K562 (cell line): ENCODE measurements around the gene COL4A4. TPM values are rescaled to one million over a fixed set of nuclear protein-coding genes. Genes with fewer than 3 reads are reported as not detected.

Experiments used
- ATAC-seq: fragments of 200-7000 bp; cut with Tn5 transposase; 3 replicates; pipeline ENCODE4 v1.9.1; 2020; ENCODE audit warnings: moderate library complexity
- BruUV-seq: library from RNA; stranded (reverse); fragments of 400-500 nt; replicated peaks from 2 replicates; lab custom pipeline; 2021; lab: Mats Ljungman, UMichigan
- CTCF ChIA-PET: fragments of 300-600 bp; formaldehyde crosslinking; extraction: SDS; loops from one replicate; lab custom pipeline; 2021; ENCODE audit warnings: low intra/inter-chr PET ratio; lab: Yijun Ruan, JAX
- POLR2A ChIA-PET: fragments of 300-600, 350-650 bp; sonication (Branson Sonifier 250); formaldehyde crosslinking; extraction: SDS; loops from one replicate; lab custom pipeline; 2021; ENCODE audit warnings: antibody characterized with exemption, inconsistent platforms; lab: Yijun Ruan, JAX
- DNase-seq, 4 experiments: peaks; one replicate each; pipeline versions ENCODE4 v3.0.0 to v3.0.0-alpha.2; 2011 to 2018; ENCODE audit warnings: low spot score in 3 of 4, mixed read lengths in 3 of 4; ENCODE audit errors: extremely low read depth in 1 of 4
- FAIRE-seq: peaks from 2 replicates; lab custom pipeline; 2011; peaks lifted over from hg19 to GRCh38; lab: Jason Lieb, UNC
- H2AFZ ChIP-seq: 2 replicates; pipeline ENCODE4 v1.6.0; 2011; ENCODE audit warnings: low read depth, low read length, control low read depth, inconsistent platforms
- H3K27ac ChIP-seq: fragments of 200-600 bp; 3 replicates; pipeline ENCODE4 v1.8.0; 2011; ENCODE audit warnings: low read depth, mild to moderate bottlenecking, control low read depth, inconsistent platforms, low read length, moderate library complexity, mixed read lengths; ENCODE audit errors: extremely low read depth
- H3K27me3 ChIP-seq, 2 experiments: fragments of 300-600 bp in 1 of 2; 2 replicates in 1 of 2; 3 replicates in 1 of 2; pipeline versions ENCODE4 v1.6.0 to v1.8.0; 2011; ENCODE audit warnings: inconsistent platforms in 2 of 2, low read length in 2 of 2, mild to moderate bottlenecking in 1 of 2, mixed read lengths in 1 of 2, moderate library complexity in 1 of 2; ENCODE audit not compliant: control insufficient read depth in 2 of 2, insufficient read depth in 2 of 2
- H3K36me3 ChIP-seq: fragments of 300-600 bp; 3 replicates; pipeline ENCODE4 v1.8.0; 2011; ENCODE audit warnings: mild to moderate bottlenecking, low read length, inconsistent platforms; ENCODE audit not compliant: control insufficient read depth, insufficient read depth
- H3K4me1 ChIP-seq, 2 experiments: fragments of 200-600 bp in 1 of 2; replicated peaks in 1 of 2; 2 replicates in 1 of 2; 3 replicates in 1 of 2; pipeline versions ENCODE4 v1.5.1 to v1.8.0; 2011; ENCODE audit warnings: inconsistent platforms in 2 of 2, low read length in 2 of 2, mild to moderate bottlenecking in 1 of 2, mixed read lengths in 1 of 2, moderate library complexity in 1 of 2; ENCODE audit not compliant: control insufficient read depth in 2 of 2, insufficient read depth in 2 of 2
- H3K4me2 ChIP-seq: 2 replicates; pipeline ENCODE4 v1.6.1; 2011; ENCODE audit warnings: low read length, control low read depth, inconsistent platforms, mixed read lengths; ENCODE audit not compliant: insufficient read depth
- H3K4me3 ChIP-seq: fragments of 200-600 bp; sonication (generic), shearing (Covaris generic); 2 replicates; pipeline ENCODE4 v1.5.1; 2016; ENCODE audit warnings: control low read depth, inconsistent platforms
- H3K79me2 ChIP-seq: fragments of 200-600 bp; 3 replicates; pipeline ENCODE4 v1.8.0; 2011; ENCODE audit warnings: low read length, inconsistent platforms; ENCODE audit not compliant: control insufficient read depth, insufficient read depth
- H3K9ac ChIP-seq, 2 experiments: 2 replicates each; pipeline versions ENCODE4 v1.6.0 to v1.6.1; 2011; ENCODE audit warnings: low read depth in 2 of 2, low read length in 2 of 2, control low read depth in 1 of 2, inconsistent platforms in 1 of 2, mild to moderate bottlenecking in 1 of 2, mixed read lengths in 1 of 2; ENCODE audit not compliant: insufficient read depth in 1 of 2
- H3K9me1 ChIP-seq: one replicate; pipeline ENCODE4 v1.6.0; 2011; ENCODE audit warnings: inconsistent platforms, mild to moderate bottlenecking, low read length, moderate library complexity; ENCODE audit not compliant: control insufficient read depth, insufficient read depth
- H3K9me3 ChIP-seq: replicated peaks from 2 replicates; pipeline ENCODE4 v1.5.1; 2011; ENCODE audit warnings: low read depth, low read length, inconsistent platforms; ENCODE audit not compliant: control insufficient read depth, insufficient read depth
- H4K20me1 ChIP-seq: replicated peaks from 2 replicates; pipeline ENCODE4 v1.6.1; 2011; ENCODE audit warnings: low read length, inconsistent platforms, mixed read lengths; ENCODE audit not compliant: control insufficient read depth, insufficient read depth
- C11orf30 ChIP-seq: fragments of 450-650 bp; IDR thresholded peaks from 2 replicates; pipeline ENCODE4 v1.6.1; 2016; ENCODE audit warnings: low read depth, mild to moderate bottlenecking
- CREM ChIP-seq: IDR thresholded peaks from 2 replicates; pipeline ENCODE4 v1.6.1; 2014; ENCODE audit warnings: antibody characterized with exemption, low read depth
- EZH2 ChIP-seq: IDR thresholded peaks from 2 replicates; pipeline ENCODE4 v1.6.1; 2012; ENCODE audit warnings: low read depth, mild to moderate bottlenecking, inconsistent platforms, low read length, borderline replicate concordance
- HMG20B ChIP-seq: fragments of 250-450 bp; sonication (Bioruptor Pico); IDR thresholded peaks from 2 replicates; pipeline ENCODE4 v1.5.0; 2021; ENCODE audit warnings: mild to moderate bottlenecking
- PURB ChIP-seq: sonication (generic); formaldehyde crosslinking; IDR thresholded peaks from 2 replicates; pipeline ENCODE4 v1.9.0; 2021; ENCODE audit warnings: low read depth, mild to moderate bottlenecking, missing genetic modification reagents
- ZNF316 ChIP-seq: fragments of 450-650 bp; IDR thresholded peaks from 2 replicates; pipeline ENCODE4 v1.6.1; 2016
- ZNF561 ChIP-seq: fragments of 450-650 bp; formaldehyde crosslinking; conservative IDR thresholded peaks from 2 replicates; pipeline ENCODE4 v1.4.0; 2020; ENCODE audit warnings: mild to moderate bottlenecking, moderate library complexity
- WGBS: fragments of 100-300 bp; shearing (Covaris generic); methylation state at CpG from one replicate; pipeline ENCODE4 v1.1.6; 2016; ENCODE audit warnings: low coverage, mixed read lengths; ENCODE audit not compliant: insufficient coverage; ENCODE audit errors: missing lambda C conversion rate; 5-methylcytosine and 5-hydroxymethylcytosine counted together
- in situ Hi-C: fragments of 300-500 bp; cut with MboI; formaldehyde crosslinking; loops from 4 replicates; pipeline ENCODE4 v1.15.0; 2018; ENCODE audit warnings: inconsistent platforms, mixed read lengths
- intact Hi-C: fragments of 100-400 bp; cut with micrococcal nuclease; formaldehyde crosslinking; loops from 2 replicates; pipeline ENCODE4 v1.14.2; 2022
- polyA plus RNA-seq, 8 experiments: library from polyadenylated mRNA; depleted of rRNA in 4 of 8; stranded (reverse) in 5 of 8; unstranded in 3 of 8; fragments of >200 nt; fragmentation: Nextera tagmentation in 2 of 8; fragmentation: Illumina TruSeq in 1 of 8; extraction: Ambion mirVana in 2 of 8; extraction: Trizol in 1 of 8; gene quantifications; 2 replicates each; pipeline versions ENCODE4 v1.2.1 to v1.2.3, GENCODE V29; 2011 to 2014; ENCODE audit warnings: inconsistent platforms in 1 of 8, missing spikeins in 1 of 8
- total RNA-seq, 7 experiments: library from RNA; depleted of rRNA in 6 of 7; stranded (reverse); fragments of >200 nt in 6 of 7; fragmentation: Illumina TruSeq in 2 of 7; extraction: Trizol in 2 of 7; gene quantifications; 2 replicates each; pipeline versions ENCODE4 v1.2.1 to v1.2.3, GENCODE V29; 2011 to 2021; ENCODE audit warnings: low replicate concordance in 1 of 7
- TF ChIP-seq, protein P1 (sequence below), 2 experiments: fragments of 450-650 bp in 1 of 2; sonication (generic) in 1 of 2; formaldehyde crosslinking in 1 of 2; IDR thresholded peaks; 2 replicates each; pipeline versions ENCODE4 v1.7.1 to v1.9.0; 2016 to 2022; ENCODE audit warnings: inconsistent platforms in 1 of 2, mild to moderate bottlenecking in 1 of 2, missing genetic modification reagents in 1 of 2
- TF ChIP-seq, protein P2 (sequence below): fragments of 250-450 bp; sonication (Bioruptor Pico); IDR thresholded peaks from 2 replicates; pipeline ENCODE4 v1.5.0; 2021

Gene COL4A4
- total and polyA plus RNA-seq, 9 of the 15 experiments (the other 6 are each of a cell fraction or from before 2014, with no cell fraction given) = under 0.01 to 0.01 TPM; not detected in 7

GRCh38 chr2:226995625-226996041 lies 168.4 kb downstream of the COL4A4 start:
- in situ Hi-C loops = no loop called here
- ChIA-PET POLR2A (no interaction called here), CTCF (no interaction called here)
- Histone ChIP-seq H3K4me1 (no peaks in the 10 kb centered on the region), H2AFZ (no peak overlapping the region), H3K27me3 (no peaks in the 10 kb centered on the region), H3K36me3 (peaks cover 10% of the 10 kb centered on the region; the same call in 1 of the 3 replicates), H3K4me3 (no peak overlapping the region), H3K9ac (no peak overlapping the region), H3K9me3 (no peaks in the 10 kb centered on the region), H3K27ac (no peak overlapping the region)
- intact Hi-C loops = no loop called here
- FAIRE-seq (no peak), DNase-seq (no peak), ATAC-seq (no peak)
- no TSS peak for BruUV-seq
- TF ChIP-seq ZNF316 = 0 out of 2 replicates have a peak, but pooled peaks have one; percentile 5
- TF ChIP-seq, protein P1, sequence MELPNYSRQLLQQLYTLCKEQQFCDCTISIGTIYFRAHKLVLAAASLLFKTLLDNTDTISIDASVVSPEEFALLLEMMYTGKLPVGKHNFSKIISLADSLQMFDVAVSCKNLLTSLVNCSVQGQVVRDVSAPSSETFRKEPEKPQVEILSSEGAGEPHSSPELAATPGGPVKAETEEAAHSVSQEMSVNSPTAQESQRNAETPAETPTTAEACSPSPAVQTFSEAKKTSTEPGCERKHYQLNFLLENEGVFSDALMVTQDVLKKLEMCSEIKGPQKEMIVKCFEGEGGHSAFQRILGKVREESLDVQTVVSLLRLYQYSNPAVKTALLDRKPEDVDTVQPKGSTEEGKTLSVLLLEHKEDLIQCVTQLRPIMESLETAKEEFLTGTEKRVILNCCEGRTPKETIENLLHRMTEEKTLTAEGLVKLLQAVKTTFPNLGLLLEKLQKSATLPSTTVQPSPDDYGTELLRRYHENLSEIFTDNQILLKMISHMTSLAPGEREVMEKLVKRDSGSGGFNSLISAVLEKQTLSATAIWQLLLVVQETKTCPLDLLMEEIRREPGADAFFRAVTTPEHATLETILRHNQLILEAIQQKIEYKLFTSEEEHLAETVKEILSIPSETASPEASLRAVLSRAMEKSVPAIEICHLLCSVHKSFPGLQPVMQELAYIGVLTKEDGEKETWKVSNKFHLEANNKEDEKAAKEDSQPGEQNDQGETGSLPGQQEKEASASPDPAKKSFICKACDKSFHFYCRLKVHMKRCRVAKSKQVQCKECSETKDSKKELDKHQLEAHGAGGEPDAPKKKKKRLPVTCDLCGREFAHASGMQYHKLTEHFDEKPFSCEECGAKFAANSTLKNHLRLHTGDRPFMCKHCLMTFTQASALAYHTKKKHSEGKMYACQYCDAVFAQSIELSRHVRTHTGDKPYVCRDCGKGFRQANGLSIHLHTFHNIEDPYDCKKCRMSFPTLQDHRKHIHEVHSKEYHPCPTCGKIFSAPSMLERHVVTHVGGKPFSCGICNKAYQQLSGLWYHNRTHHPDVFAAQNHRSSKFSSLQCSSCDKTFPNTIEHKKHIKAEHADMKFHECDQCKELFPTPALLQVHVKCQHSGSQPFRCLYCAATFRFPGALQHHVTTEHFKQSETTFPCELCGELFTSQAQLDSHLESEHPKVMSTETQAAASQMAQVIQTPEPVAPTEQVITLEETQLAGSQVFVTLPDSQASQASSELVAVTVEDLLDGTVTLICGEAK (IDR thresholded peaks at IDR 0.05) = no peak
- TF ChIP-seq, protein P1 (CRISPR knock-in tag; IDR thresholded peaks at IDR 0.05) = no peak
- peak; percentile 32; the same call in 1 of the 2 replicates for TF ChIP-seq C11orf30
- TF ChIP-seq, protein P2, sequence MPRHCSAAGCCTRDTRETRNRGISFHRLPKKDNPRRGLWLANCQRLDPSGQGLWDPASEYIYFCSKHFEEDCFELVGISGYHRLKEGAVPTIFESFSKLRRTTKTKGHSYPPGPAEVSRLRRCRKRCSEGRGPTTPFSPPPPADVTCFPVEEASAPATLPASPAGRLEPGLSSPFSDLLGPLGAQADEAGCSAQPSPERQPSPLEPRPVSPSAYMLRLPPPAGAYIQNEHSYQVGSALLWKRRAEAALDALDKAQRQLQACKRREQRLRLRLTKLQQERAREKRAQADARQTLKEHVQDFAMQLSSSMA (CRISPR knock-in tag) = no peak
- TF ChIP-seq ZNF561 (CRISPR knock-in tag) = no peak
- no peak for TF ChIP-seq HMG20B (CRISPR knock-in tag)
- no peak for TF ChIP-seq PURB (CRISPR knock-in tag)
- no peak for TF ChIP-seq EZH2
- no peak for TF ChIP-seq CREM
- TF ChIP-seq, all 486 proteins: peak for 2
- H3K79me2 ChIP-seq = no peaks in the 10 kb centered on the region
- WGBS = 80% methylated on average over 14 of the region's 15 CpGs
- no peak overlapping the region for H3K4me2 ChIP-seq
- H3K9me1 ChIP-seq = no peaks in the 10 kb centered on the region
- no peaks in the 10 kb centered on the region for H4K20me1 ChIP-seq
